Measurements from ENCODE around the gene TRMT1L. TPM values are rescaled to one million over a fixed set of nuclear protein-coding genes. Genes with fewer than 3 reads are reported as not detected.
"Not testable (repeated sequence)": the region's sequence is repeated elsewhere in the genome, so short reads cannot be mapped to it uniquely, and the experiment has no call there.

The TRMT1L gene
- total RNA-seq: 10 to 100 TPM; 29.8 to 35.8 TPM

GRCh38 chr1:185156854-185157598, at the start of gene TRMT1L, which contains the start of gene SWT1:
Gene TRMT1L (minus strand): TSS chr1:185156953. CDS start chr1:185156712, 241 bp downstream.
Gene SWT1 (plus strand): TSS chr1:185157167. CDS start chr1:185160842, 3,675 bp downstream.
- H3K4me3 Mint-ChIP-seq: peak within 1 kb of the TSS; percentile 88
- peaks cover 63% of the 10 kb centered on the region for H3K4me1 Mint-ChIP-seq
- H3K36me3 Mint-ChIP-seq (ENCODE audit: low read depth): peaks cover 11% of the 10 kb centered on the region
- POLR2A ChIA-PET: interaction anchor here (0.8 to 4.1 kb wide), 15 partner anchors 12 to 1106 kb away, joined by 3 to 30 read pairs (median 4); partner anchors contain the start of genes EDEM3, IVNS1ABP, NIBAN1 and RNF2
- no peaks in the 10 kb centered on the region for H3K27me3 Mint-ChIP-seq
- DNase-seq: peak; percentile 99
- CTCF ChIA-PET: interaction anchor here (1.0 to 6.0 kb wide), 8 partner anchors 13 to 1218 kb away, joined by 3 to 34 read pairs (median 4); partner anchors contain the start of genes ODR4, RNF2 and TPR
- peak within 1 kb of the TSS; percentile 95 for H3K27ac Mint-ChIP-seq
- no peaks in the 10 kb centered on the region for H3K9me3 Mint-ChIP-seq

- no peak overlapping the region for H3K27ac Mint-ChIP-seq
These were observed 44.1 kb upstream of the TRMT1L start for GRCh38 chr1:185200889-185201288.

GRCh38 chr1:185198712-185199111, 42.0 kb upstream of the TRMT1L start:
- H3K27ac Mint-ChIP-seq, POLR2A ChIA-PET, CTCF ChIA-PET, H3K9me3 Mint-ChIP-seq, H3K4me1 Mint-ChIP-seq, H3K27me3 Mint-ChIP-seq, DNase-seq, H3K4me3 Mint-ChIP-seq: not testable (repeated sequence)
- H3K36me3 Mint-ChIP-seq (ENCODE audit: low read depth): peaks cover 32% of the 10 kb centered on the region

More at GRCh38 chr1:185200889-185201288, 44.1 kb upstream of the TRMT1L start:
- H3K4me1 Mint-ChIP-seq: no peaks in the 10 kb centered on the region
- H3K4me3 Mint-ChIP-seq: no peak overlapping the region
- H3K27me3 Mint-ChIP-seq: no peaks in the 10 kb centered on the region
- CTCF ChIA-PET: no interaction called here
- H3K9me3 Mint-ChIP-seq: peaks cover 10% of the 10 kb centered on the region
- no peak for DNase-seq
- POLR2A ChIA-PET: no interaction called here
- H3K36me3 Mint-ChIP-seq (ENCODE audit: low read depth): peaks cover 29% of the 10 kb centered on the region

DNA sequence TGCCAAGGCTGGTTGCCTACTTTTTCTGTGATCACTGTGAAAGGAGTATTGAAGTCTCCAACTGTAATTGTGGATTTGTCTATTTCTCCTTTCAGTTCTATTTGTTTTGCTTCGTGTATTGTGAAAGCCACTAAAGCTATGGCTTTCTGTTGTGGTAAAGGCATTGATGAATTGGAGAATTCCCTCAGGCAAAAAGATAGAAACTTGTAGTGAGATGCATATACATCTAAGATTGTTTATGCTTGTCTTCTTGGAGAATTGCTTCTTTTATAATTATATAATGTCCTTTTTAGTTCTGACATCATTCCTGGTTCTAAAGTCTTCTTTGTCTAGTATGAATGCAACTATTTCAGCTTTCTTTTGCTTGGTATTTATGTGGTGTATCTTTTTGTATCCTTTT, 37.0 kb upstream of the TRMT1L start:
- no peak for DNase-seq
- peaks cover 4% of the 10 kb centered on the region for H3K9me3 Mint-ChIP-seq
- H3K27ac Mint-ChIP-seq: no peak overlapping the region
- ChIA-PET CTCF (no interaction called here), POLR2A (no interaction called here)
- H3K27me3 Mint-ChIP-seq: no peaks in the 10 kb centered on the region
- no peak overlapping the region for H3K4me3 Mint-ChIP-seq
- no peaks in the 10 kb centered on the region for H3K4me1 Mint-ChIP-seq
- peaks cover 24% of the 10 kb centered on the region for H3K36me3 Mint-ChIP-seq (ENCODE audit: low read depth)

GRCh38 chr1:185170291-185170848, 13.6 kb upstream of the TRMT1L start:
- Mint-ChIP-seq H3K4me1 (peaks cover 18% of the 10 kb centered on the region), H3K27me3 (no peaks in the 10 kb centered on the region), H3K9me3 (no peaks in the 10 kb centered on the region), H3K27ac (no peak overlapping the region), H3K4me3 (no peak overlapping the region), H3K36me3 (ENCODE audit: low read depth) (peaks cover 6% of the 10 kb centered on the region)
- ChIA-PET CTCF (interaction anchor here (0.5 to 3.2 kb wide), 31 partner anchors 9 to 784 kb away, joined by 3 to 34 read pairs (median 4); partner anchors contain the start of genes C1orf21, SWT1 and TRMT1L), POLR2A (interaction anchor here (0.7 kb wide), 1 partner anchor 14 kb away, joined by 3 read pairs; no protein-coding TSS in a partner anchor)
- peak; percentile 40 for DNase-seq

DNA sequence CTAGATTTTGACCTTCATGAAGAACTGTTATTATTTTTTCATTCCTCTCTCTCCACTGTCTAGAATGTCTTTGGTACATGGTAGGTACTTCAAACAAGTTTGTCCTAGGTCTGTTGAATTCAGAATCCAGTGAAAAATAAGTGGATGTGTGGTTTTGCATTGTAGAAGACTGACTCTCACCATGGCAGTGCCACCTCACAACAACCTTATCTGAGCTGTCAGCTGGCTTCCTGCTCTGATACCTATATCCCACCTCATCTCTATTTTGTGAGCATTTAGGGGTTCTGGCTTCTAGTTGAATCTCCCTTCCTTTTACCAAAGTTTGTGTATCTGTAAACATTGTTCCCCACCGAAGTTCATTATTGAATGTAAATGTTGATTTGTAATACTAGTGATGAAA, 9.4 kb upstream of the TRMT1L start:
- Mint-ChIP-seq H3K4me3 (no peak overlapping the region), H3K27ac (no peak overlapping the region), H3K9me3 (no peaks in the 10 kb centered on the region), H3K27me3 (no peaks in the 10 kb centered on the region), H3K36me3 (ENCODE audit: low read depth) (peaks cover 12% of the 10 kb centered on the region), H3K4me1 (peaks cover 26% of the 10 kb centered on the region)
- no peak for DNase-seq
- POLR2A ChIA-PET: no interaction called here
- CTCF ChIA-PET: no interaction called here

- DNase-seq: no peak
- peaks cover 44% of the 10 kb centered on the region for H3K4me1 Mint-ChIP-seq
- peaks cover 9% of the 10 kb centered on the region for H3K36me3 Mint-ChIP-seq (ENCODE audit: low read depth)
- H3K27me3 Mint-ChIP-seq: no peaks in the 10 kb centered on the region
- no peak overlapping the region for H3K4me3 Mint-ChIP-seq
- no peaks in the 10 kb centered on the region for H3K9me3 Mint-ChIP-seq
- no peak overlapping the region for H3K27ac Mint-ChIP-seq
- CTCF ChIA-PET: interaction anchor here (1.7 kb wide), 1 partner anchor 8 kb away, joined by 10 read pairs; no protein-coding TSS in a partner anchor
- POLR2A ChIA-PET: no interaction called here
These were observed 5.7 kb upstream of the TRMT1L start for GRCh38 chr1:185162491-185162890.

- Mint-ChIP-seq H3K4me1 (peaks cover 44% of the 10 kb centered on the region), H3K27ac (no peak overlapping the region), H3K36me3 (ENCODE audit: low read depth) (peaks cover 11% of the 10 kb centered on the region), H3K4me3 (no peak overlapping the region), H3K27me3 (no peaks in the 10 kb centered on the region), H3K9me3 (no peaks in the 10 kb centered on the region)
- ChIA-PET CTCF (interaction anchor here (0.9 kb wide), 1 partner anchor 13 kb away, joined by 4 read pairs; no protein-coding TSS in a partner anchor), POLR2A (no interaction called here)
- DNase-seq: no peak
These were observed 3.2 kb upstream of the TRMT1L start for GRCh38 chr1:185159966-185160365.

DNA sequence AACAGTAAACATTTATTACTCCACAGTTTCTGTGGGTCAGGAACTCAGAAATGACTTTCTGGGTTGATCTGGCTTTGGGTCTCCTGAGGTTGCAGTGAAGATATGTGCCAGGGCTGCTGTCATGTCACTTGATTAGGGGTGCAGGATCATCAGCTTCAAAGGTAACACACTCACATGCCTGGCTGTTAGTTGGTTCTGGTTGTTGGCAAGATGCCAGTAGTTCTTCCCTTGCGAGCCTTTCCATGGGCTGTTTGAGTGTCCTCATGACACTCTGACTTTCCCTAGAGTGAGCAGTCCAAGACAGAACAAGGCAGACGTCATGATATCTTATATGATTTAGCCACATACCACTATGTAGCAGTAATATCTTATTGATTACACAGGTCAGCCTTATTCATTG, 2.0 kb upstream of the TRMT1L start:
- DNase-seq: no peak
- ChIA-PET CTCF (interaction anchor here (0.7 to 6.0 kb wide), 4 partner anchors 11 to 495 kb away, joined by 3 to 34 read pairs (median 6); no protein-coding TSS in a partner anchor), POLR2A (interaction anchor here (1.7 to 4.1 kb wide), 3 partner anchors 20 to 184 kb away, joined by 6 to 30 read pairs (median 13); partner anchors contain the start of genes IVNS1ABP and NIBAN1)
- Mint-ChIP-seq H3K36me3 (ENCODE audit: low read depth) (peaks cover 8% of the 10 kb centered on the region), H3K9me3 (no peaks in the 10 kb centered on the region), H3K4me1 (peaks cover 50% of the 10 kb centered on the region), H3K27ac (no peak overlapping the region), H3K27me3 (no peaks in the 10 kb centered on the region), H3K4me3 (no peak overlapping the region)

DNA sequence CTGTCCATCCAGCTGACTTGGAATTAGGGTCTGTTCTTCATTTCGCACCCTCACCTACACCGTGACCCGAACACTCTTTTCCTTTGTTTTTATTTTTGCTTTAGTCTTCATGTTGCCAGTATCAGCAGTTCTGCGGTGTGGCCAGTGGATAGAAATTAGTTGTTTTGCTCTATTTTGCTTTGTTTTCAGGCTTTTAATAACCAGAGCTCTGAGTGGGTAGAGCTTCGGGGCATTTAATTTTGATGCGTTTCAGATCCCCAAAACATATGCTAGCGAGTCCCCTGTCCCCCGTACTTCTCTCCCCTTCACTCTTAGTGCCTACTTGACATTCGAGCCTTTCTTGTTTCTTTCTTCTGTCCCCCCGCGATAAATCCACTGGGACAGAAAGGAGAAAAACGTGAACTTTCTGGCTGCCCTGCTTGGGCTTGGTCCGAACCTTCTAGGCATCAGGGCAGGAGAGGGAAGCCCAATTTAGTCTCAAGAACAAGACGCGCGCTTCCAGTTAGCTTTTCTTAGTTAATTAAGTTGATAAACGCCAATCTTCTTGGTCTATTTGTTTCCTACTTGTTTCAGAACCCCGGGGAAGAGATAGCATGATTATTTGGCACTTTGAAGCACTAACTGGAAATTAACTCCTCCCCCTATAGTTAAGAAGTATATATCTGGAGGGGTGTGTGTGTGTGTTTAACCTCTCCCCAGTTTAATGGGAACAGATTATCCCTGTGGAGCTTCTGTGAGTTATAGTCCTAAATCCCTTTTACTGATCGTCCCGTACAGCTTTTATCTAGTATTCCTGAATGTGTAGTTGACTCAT, 1.1 kb upstream of the TRMT1L start:
- Mint-ChIP-seq H3K9me3 (no peaks in the 10 kb centered on the region), H3K4me1 (peaks cover 57% of the 10 kb centered on the region), H3K27me3 (no peaks in the 10 kb centered on the region), H3K4me3 (peak overlapping the region; percentile 88), H3K36me3 (ENCODE audit: low read depth) (peaks cover 6% of the 10 kb centered on the region), H3K27ac (peak overlapping the region; percentile 78)
- no peak for DNase-seq
- CTCF ChIA-PET: interaction anchor here (0.7 to 6.0 kb wide), 9 partner anchors 12 to 1217 kb away, joined by 3 to 34 read pairs (median 4); partner anchors contain the start of genes ODR4, RNF2 and TPR
- POLR2A ChIA-PET: interaction anchor here (0.8 to 4.1 kb wide), 10 partner anchors 11 to 414 kb away, joined by 3 to 30 read pairs (median 4); partner anchors contain the start of genes EDEM3, IVNS1ABP, NIBAN1 and RNF2

DNA sequence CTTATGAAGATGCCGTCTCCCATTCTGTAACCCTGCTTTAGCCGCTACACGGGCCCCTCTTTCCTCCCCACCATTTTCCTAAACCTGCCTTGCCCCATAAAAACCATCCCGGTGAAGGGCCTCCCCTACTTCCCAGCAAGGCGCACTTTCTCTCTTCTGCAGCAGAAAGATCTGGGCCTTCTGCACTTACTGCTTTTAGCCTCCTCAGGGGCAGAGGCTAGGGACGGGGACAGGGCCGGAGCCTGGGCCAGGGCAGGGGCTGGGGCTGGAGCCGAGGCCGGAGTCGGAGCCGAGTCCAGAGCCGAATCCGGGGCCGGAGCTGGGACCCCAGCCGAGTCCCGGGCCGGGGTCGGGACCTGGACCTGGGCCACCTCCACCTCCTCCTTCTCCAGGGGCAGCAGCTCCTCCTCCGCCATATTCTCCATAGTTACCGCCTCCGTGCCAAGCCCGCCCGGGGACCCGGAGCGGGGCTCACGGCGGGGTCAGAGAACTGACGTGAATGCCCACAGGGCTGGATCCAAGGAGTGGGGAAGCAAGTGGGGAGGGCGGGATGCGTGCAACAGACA, 382 bp downstream of the TRMT1L start:
- Mint-ChIP-seq H3K36me3 (ENCODE audit: low read depth) (peaks cover 13% of the 10 kb centered on the region), H3K4me1 (peaks cover 57% of the 10 kb centered on the region), H3K9me3 (no peaks in the 10 kb centered on the region), H3K27me3 (no peaks in the 10 kb centered on the region), H3K4me3 (peak overlapping the region; percentile 88), H3K27ac (peak overlapping the region; percentile 95)
- CTCF ChIA-PET: interaction anchor here (1.4 to 6.0 kb wide), 4 partner anchors 13 to 1219 kb away, joined by 4 to 34 read pairs (median 6); partner anchors contain the start of genes ODR4 and TPR
- DNase-seq: no peak
- POLR2A ChIA-PET: interaction anchor here (0.6 to 4.1 kb wide), 12 partner anchors 9 to 1105 kb away, joined by 3 to 30 read pairs (median 3); partner anchors contain the start of genes IVNS1ABP, NIBAN1 and TSEN15

Measured in activated CD4-positive, alpha-beta memory T cell treated with anti-CD3 and anti-CD28 coated beads, Interleukin-2, amount 10 ng/mL, durations not matched to agents 7 days and 5 days (primary cell).